Osteoblast (primary cell): ENCODE measurements around the gene NRG2. TPM values are rescaled to one million over a fixed set of nuclear protein-coding genes. Genes with fewer than 3 reads are reported as not detected.

ENCODE experiments used
- DNase-seq: peaks from one replicate; pipeline ENCODE4 v3.0.0; 2011; ENCODE audit warnings: low spot score, mixed read lengths; ENCODE audit not compliant: insufficient read length; ENCODE audit errors: missing footprints
- H2AFZ ChIP-seq: 2 replicates; pipeline ENCODE4 v1.6.0; 2011; ENCODE audit warnings: mild to moderate bottlenecking, low read length
- H3K27ac ChIP-seq: 2 replicates; pipeline ENCODE4 v1.5.1; 2011; ENCODE audit warnings: mild to moderate bottlenecking, low read depth, low read length, moderate library complexity
- H3K27me3 ChIP-seq: 2 replicates; pipeline ENCODE4 v1.6.0; 2012; ENCODE audit warnings: mild to moderate bottlenecking, control low read depth, inconsistent platforms, low read length, moderate library complexity; ENCODE audit not compliant: insufficient read depth
- H3K36me3 ChIP-seq: 2 replicates; pipeline ENCODE4 v1.5.1; 2011; ENCODE audit warnings: mild to moderate bottlenecking, low read length, control low read depth, moderate library complexity; ENCODE audit not compliant: insufficient read depth
- H3K4me1 ChIP-seq: 2 replicates; pipeline ENCODE4 v1.5.1; 2011; ENCODE audit warnings: mild to moderate bottlenecking, low read length, control low read depth, moderate library complexity; ENCODE audit not compliant: insufficient read depth
- H3K4me2 ChIP-seq: 2 replicates; pipeline ENCODE4 v1.6.0; 2011; ENCODE audit warnings: mild to moderate bottlenecking, low read length; ENCODE audit not compliant: insufficient read depth
- H3K4me3 ChIP-seq: fragments of 200-600 bp; sonication (generic); 3 replicates; pipeline ENCODE4 v1.5.1; 2012; ENCODE audit warnings: mild to moderate bottlenecking, low read length, inconsistent platforms; ENCODE audit not compliant: insufficient read depth
- H3K79me2 ChIP-seq: 2 replicates; pipeline ENCODE4 v1.6.0; 2012; ENCODE audit warnings: mild to moderate bottlenecking, low read length, control low read depth, inconsistent platforms; ENCODE audit not compliant: insufficient read depth
- H3K9me3 ChIP-seq: 2 replicates; pipeline ENCODE4 v1.5.1; 2011; ENCODE audit warnings: low read depth, low read length, control low read depth
- H4K20me1 ChIP-seq: 2 replicates; pipeline ENCODE4 v1.6.0; 2012; ENCODE audit warnings: mild to moderate bottlenecking, low read length, control low read depth; ENCODE audit not compliant: insufficient read depth
- CTCF ChIP-seq: IDR thresholded peaks from 2 replicates; pipeline ENCODE4 v1.5.1; 2011; ENCODE audit warnings: mild to moderate bottlenecking, low read depth, low read length, moderate library complexity; ENCODE audit errors: extremely low read depth
- total RNA-seq: library from RNA; depleted of rRNA; stranded (reverse); fragments of >200 nt; gene quantifications from 2 replicates; pipeline ENCODE4 v1.2.3, GENCODE V29; 2012

Gene NRG2
- total RNA-seq, 1 donor, result 0.72 TPM

DNA sequence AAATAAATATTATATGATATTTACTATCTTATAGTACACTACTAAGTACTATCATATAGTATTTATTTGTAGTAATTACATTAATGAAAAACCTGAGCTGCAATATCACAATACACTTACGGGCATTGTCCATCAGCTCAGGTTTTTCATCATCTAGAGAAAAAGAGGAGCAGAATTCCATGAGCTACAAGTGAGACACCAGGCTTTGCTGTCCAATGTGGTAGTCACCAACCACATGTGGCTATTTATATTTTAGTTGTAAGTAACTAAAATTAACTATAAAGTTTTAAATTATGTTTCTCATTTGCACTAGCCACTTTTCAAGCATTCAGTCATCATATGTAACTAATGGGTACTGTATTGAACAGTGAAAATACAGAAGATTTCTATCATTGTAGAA is 13.8 kb upstream of the NRG2 start:
- H3K4me3 ChIP-seq, result no peak overlapping the region
- H3K9me3 ChIP-seq, result no peaks in the 10 kb centered on the region
- H3K4me2 ChIP-seq, result no peak overlapping the region
- no peak overlapping the region for H3K27ac ChIP-seq
- peaks cover 68% of the 10 kb centered on the region for H3K27me3 ChIP-seq
- no peak for TF ChIP-seq CTCF
- DNase-seq, result no peak
- no peaks in the 10 kb centered on the region for H3K36me3 ChIP-seq
- no peaks in the 10 kb centered on the region for H4K20me1 ChIP-seq
- H3K79me2 ChIP-seq, result no peaks in the 10 kb centered on the region
- H2AFZ ChIP-seq, result no peak overlapping the region
- H3K4me1 ChIP-seq, result no peaks in the 10 kb centered on the region

DNA sequence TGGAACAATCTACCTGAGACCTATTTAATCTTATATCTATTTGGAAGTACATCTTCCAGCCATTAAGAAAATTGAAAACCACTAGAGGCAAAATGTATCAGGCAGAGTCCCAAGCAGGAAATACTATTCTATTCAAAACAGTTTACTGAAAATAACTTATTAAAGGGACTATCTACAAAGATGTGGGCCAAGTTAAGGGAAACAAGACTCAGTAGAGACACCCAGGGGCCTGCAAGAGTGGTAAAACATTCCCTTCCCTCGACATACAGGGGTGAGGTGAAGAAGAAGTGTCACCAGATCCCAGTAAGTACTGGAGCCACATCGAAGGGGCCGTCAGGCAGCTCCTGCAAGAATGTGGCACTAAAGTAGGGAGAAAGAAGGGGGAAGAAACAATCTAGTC is 12.1 kb upstream of the NRG2 start:
- H3K4me2 ChIP-seq, result no peak overlapping the region
- TF ChIP-seq CTCF, result no peak
- H4K20me1 ChIP-seq, result no peaks in the 10 kb centered on the region
- H3K27ac ChIP-seq, result no peak overlapping the region
- H3K27me3 ChIP-seq, result peaks cover 66% of the 10 kb centered on the region
- H3K79me2 ChIP-seq, result no peaks in the 10 kb centered on the region
- no peak overlapping the region for H2AFZ ChIP-seq
- DNase-seq, result no peak
- H3K4me3 ChIP-seq, result no peak overlapping the region
- no peaks in the 10 kb centered on the region for H3K4me1 ChIP-seq
- H3K36me3 ChIP-seq, result no peaks in the 10 kb centered on the region
- H3K9me3 ChIP-seq, result no peaks in the 10 kb centered on the region

DNA sequence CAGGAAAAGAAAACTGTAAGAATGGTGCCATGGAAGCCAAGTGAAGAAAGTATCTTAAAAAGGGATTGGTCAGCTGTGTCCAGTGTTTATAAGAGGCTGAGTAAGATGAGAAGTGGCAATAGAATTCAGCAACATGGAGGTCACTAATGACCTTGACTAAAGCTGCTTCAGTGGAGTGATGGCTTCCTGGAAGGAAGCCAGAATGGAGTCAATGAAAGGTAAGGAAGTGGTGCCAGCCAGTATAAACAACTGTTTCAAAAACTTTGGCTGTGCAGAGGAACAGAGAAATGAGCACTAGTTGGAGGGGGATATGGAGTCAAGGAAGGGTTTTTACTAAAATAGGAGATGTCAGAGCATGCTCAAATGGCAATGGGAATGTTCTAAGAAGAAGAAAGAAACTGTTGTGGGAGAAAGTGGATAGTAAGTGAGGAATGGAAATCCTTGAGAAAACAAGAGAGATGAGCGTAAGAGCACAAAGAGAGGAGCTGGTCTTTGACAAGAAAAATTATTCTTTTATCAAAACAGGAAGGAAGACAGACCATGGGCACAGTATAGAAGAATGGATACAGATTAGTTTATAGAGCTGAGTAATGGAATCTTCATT is 11.1 kb upstream of the NRG2 start:
- Histone ChIP-seq H3K36me3 (no peaks in the 10 kb centered on the region), H3K27me3 (peaks cover 59% of the 10 kb centered on the region), H2AFZ (no peak overlapping the region), H3K4me1 (no peaks in the 10 kb centered on the region), H4K20me1 (no peaks in the 10 kb centered on the region), H3K27ac (no peak overlapping the region), H3K4me3 (no peak overlapping the region), H3K4me2 (no peak overlapping the region), H3K9me3 (no peaks in the 10 kb centered on the region), H3K79me2 (no peaks in the 10 kb centered on the region)
- DNase-seq, result no peak
- TF ChIP-seq CTCF, result no peak

DNA sequence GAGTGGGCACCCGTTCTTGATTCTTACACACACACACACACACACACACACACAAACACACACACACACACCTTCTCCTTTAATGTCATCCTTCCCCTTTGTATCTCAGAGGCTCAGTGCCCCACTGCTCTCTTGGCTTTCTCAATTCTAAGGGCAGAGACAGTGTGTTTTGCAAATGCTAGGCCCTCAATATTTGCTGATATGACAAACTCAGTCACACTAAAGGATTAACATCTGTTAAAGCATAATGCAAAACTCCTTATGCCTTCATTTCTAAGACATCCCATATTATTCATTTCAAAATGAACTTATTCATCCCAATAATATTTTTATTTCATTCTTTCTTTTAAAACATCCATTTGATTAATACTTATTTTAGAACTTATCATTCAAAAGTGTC is 8.9 kb upstream of the NRG2 start:
- no peak overlapping the region for H3K4me2 ChIP-seq
- no peaks in the 10 kb centered on the region for H4K20me1 ChIP-seq
- H3K36me3 ChIP-seq, result no peaks in the 10 kb centered on the region
- no peak for DNase-seq
- H3K9me3 ChIP-seq, result no peaks in the 10 kb centered on the region
- no peak overlapping the region for H3K27ac ChIP-seq
- TF ChIP-seq CTCF, result no peak
- no peak overlapping the region for H3K4me3 ChIP-seq
- peaks cover 42% of the 10 kb centered on the region for H3K27me3 ChIP-seq
- H3K4me1 ChIP-seq, result no peaks in the 10 kb centered on the region
- no peak overlapping the region for H2AFZ ChIP-seq
- no peaks in the 10 kb centered on the region for H3K79me2 ChIP-seq
